ENCODE measurements around the gene SYT1. TPM values are rescaled to one million over a fixed set of nuclear protein-coding genes. Genes with fewer than 3 reads are reported as not detected.

Gene SYT1
- total RNA-seq, 1 experiment from 2014 or later = 15.8 TPM

DNA sequence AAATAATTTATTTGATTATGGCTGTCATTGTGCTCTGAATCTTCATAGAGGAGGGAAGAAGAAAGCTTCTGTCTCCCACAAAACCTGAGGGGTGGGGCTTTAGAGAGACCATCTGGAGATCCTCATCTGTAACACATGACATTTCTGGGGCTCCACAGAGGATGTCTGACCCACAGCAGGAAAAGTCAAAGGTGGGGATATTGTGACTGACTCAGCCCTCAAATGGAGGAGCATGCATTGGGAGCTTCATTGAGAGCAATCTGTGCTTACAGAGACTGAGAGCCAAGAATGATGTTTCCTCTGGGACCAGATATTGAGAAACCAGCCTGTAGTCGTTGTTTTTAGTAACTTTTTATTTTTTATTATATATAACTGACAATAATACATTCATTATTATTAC, 158.7 kb downstream of the SYT1 start:
- H3K27me3 ChIP-seq (ENCODE audit: insufficient read depth, low read length) = no peaks in the 10 kb centered on the region
- DNase-seq = no peak
- H3K27ac Mint-ChIP-seq = no peak overlapping the region
- H4K91ac ChIP-seq (ENCODE audit: insufficient read length, low read depth, low read length) = no peak overlapping the region
- H2BK15ac ChIP-seq (ENCODE audit: low read depth, low read length) = no peak overlapping the region
- H3K79me1 ChIP-seq (ENCODE audit: insufficient read depth, low read depth, low read length, poor library complexity, severe bottlenecking) = no peaks in the 10 kb centered on the region
- H3K79me2 ChIP-seq (ENCODE audit: insufficient read depth, low read length) = no peaks in the 10 kb centered on the region
- no peak overlapping the region for H2BK120ac ChIP-seq (ENCODE audit: low read depth, low read length, poor library complexity, severe bottlenecking)
- no peak overlapping the region for H3K27ac ChIP-seq (ENCODE audit: insufficient read length, low read depth, low read length)
- H4K5ac ChIP-seq (ENCODE audit: insufficient read length, low read depth, low read length) = no peak overlapping the region
- H3K9ac ChIP-seq (ENCODE audit: extremely low read depth, insufficient read length, low read length) = no peak overlapping the region
- no peak overlapping the region for H2BK20ac ChIP-seq (ENCODE audit: low read depth, low read length, poor library complexity, severe bottlenecking)
- no peak overlapping the region for H3K4me3 Mint-ChIP-seq
- H4K8ac ChIP-seq (replicated peaks; ENCODE audit: insufficient read length, low read depth, low read length) = no peak overlapping the region
- no peak overlapping the region for H2BK12ac ChIP-seq (ENCODE audit: insufficient read length, low read depth, low read length)
- no peak overlapping the region for H3K23ac ChIP-seq (ENCODE audit: insufficient read length, low read depth, low read length)
- WGBS (ENCODE audit: extremely low coverage, insufficient read length, low lambda C conversion rate) = no CpG with 5 or more reads among the region's 1 CpG
- H3K56ac ChIP-seq (ENCODE audit: insufficient read length, low read depth, low read length) = no peak overlapping the region
- H3K36me3 Mint-ChIP-seq (ENCODE audit: insufficient read depth in 1 of 3, low read depth in 3 of 3) = no peaks in the 10 kb centered on the region
- H3K9me3 ChIP-seq (ENCODE audit: control insufficient read depth, low read depth, low read length) = no peaks in the 10 kb centered on the region
- H2AFZ ChIP-seq (ENCODE audit: low read length) = no peak overlapping the region
- peaks cover 4 to 5% of the 10 kb centered on the region in 2 experiments; a peak in 3 of 4 replicates for H3K4me1 Mint-ChIP-seq
- no peaks in the 10 kb centered on the region for H3K9me3 Mint-ChIP-seq
- H3K27me3 Mint-ChIP-seq (ENCODE audit: low read depth) = no peaks in the 10 kb centered on the region
- H2AK5ac ChIP-seq (ENCODE audit: insufficient read length, low read length) = no peak overlapping the region
- no peak overlapping the region for H3K18ac ChIP-seq (ENCODE audit: insufficient read length, low read depth, low read length)
- H3K4me1 ChIP-seq (ENCODE audit: insufficient read depth, low read length) = no peaks in the 10 kb centered on the region
- no peak overlapping the region for H3T11ph ChIP-seq (ENCODE audit: low read length)
- H3K4ac ChIP-seq (ENCODE audit: low read depth, low read length) = no peak overlapping the region
- no peak overlapping the region for H3K14ac ChIP-seq (ENCODE audit: insufficient read depth, low read length)
- TF ChIP-seq, protein P1, sequence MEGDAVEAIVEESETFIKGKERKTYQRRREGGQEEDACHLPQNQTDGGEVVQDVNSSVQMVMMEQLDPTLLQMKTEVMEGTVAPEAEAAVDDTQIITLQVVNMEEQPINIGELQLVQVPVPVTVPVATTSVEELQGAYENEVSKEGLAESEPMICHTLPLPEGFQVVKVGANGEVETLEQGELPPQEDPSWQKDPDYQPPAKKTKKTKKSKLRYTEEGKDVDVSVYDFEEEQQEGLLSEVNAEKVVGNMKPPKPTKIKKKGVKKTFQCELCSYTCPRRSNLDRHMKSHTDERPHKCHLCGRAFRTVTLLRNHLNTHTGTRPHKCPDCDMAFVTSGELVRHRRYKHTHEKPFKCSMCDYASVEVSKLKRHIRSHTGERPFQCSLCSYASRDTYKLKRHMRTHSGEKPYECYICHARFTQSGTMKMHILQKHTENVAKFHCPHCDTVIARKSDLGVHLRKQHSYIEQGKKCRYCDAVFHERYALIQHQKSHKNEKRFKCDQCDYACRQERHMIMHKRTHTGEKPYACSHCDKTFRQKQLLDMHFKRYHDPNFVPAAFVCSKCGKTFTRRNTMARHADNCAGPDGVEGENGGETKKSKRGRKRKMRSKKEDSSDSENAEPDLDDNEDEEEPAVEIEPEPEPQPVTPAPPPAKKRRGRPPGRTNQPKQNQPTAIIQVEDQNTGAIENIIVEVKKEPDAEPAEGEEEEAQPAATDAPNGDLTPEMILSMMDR (conservative IDR thresholded peaks at IDR 0.05) = no peak
- no peak overlapping the region for H2BK5ac ChIP-seq (ENCODE audit: insufficient read length, low read length)
- no peak overlapping the region for H3K4me2 ChIP-seq (ENCODE audit: insufficient read depth, insufficient read length, low read length)
- H3K23me2 ChIP-seq (ENCODE audit: insufficient read length, low read depth, low read length, poor library complexity, severe bottlenecking) = no peaks in the 10 kb centered on the region
- no peaks in the 10 kb centered on the region for H4K20me1 ChIP-seq (ENCODE audit: control insufficient read depth, insufficient read depth, insufficient read length)

Measured in H9 (cell line).